Activated gamma-delta T cell treated with Interleukin-2 at 50 U/mL for 16 hours (primary cell): Measurements from ENCODE around the gene EAPP.
"Not testable (repeated sequence)": the region's sequence is repeated elsewhere in the genome, so short reads cannot be mapped to it uniquely, and the experiment has no call there.

Source experiments
- DNase-seq: peaks from one replicate; pipeline ENCODE4 v3.0.0-alpha.2; 2020

The EAPP gene

DNA sequence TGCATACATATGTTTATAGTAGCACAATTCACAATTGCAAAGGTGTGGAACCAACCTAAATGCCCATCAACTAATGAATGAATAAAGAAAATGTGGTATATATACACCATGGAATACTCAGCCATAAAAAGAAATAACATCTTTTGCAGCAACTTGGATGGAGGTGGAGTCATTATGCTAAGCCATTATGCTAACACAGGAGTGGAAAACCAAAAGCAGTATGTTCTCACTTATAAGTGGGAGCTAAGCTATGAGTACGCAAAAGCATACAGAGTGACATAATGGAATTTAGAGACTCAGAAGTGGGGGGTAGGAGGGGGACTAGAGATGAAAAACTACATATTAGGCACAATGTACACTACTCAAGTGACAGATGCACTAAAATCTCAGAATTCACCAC lies 61.2 kb downstream of the EAPP start:
- DNase-seq: no peak

GRCh38 chr14:34476036-34476435 lies 63.5 kb downstream of the EAPP start:
- not testable (repeated sequence) for DNase-seq

GRCh38 chr14:34475163-34475562 lies 64.3 kb downstream of the EAPP start:
- DNase-seq: no peak

DNA sequence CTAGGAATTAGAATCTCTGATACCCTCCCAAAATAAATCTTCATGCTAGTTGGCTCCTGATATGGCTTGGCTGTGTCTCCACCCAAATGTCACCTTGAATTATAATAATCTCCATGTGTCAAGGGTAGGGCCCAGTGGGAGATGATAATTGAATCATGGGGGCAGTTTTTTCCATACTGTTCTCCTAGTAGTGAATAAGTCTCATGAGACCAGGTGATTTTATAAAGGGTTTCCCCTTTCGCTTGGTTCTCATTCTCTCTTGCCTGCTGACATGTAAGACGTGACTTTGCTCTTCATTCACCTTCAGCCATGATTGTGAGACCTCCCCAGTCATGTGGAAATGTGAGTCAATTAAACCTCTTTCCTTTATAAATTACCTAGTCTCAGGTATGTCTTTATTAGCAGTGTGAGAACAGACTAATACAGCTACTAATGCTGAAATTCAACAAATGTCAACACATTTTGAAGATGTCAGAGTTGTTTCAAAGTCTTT lies 65.3 kb downstream of the EAPP start:
- no peak for DNase-seq

DNA sequence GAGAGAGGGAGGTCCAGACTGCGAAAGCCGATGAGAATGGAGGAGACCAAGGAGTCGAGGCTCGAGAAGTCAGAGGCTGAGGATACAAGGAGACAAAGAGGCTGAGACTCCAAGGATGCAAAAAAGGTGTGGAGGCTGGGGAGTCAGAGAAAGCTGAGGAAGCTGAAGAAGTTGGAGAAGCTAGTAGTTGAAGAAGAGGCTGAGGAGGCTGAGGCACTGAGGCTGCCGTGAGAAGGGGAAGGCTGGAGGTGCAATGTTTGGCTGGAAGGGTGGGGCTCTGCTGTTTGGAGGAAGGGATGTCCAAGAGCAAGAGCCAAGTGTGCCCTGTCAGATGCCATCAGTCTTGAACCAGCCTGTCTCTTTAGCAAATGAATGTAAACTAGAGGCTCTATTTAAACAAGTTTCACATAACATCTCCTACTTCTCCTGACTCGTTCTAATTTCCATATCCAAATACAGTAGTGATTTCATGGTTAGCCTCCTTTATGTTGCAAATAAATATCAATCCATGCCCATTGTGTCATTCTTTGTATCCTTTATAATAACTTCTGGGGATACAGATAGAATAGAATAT lies 66.7 kb downstream of the EAPP start:
- no peak for DNase-seq

- DNase-seq: no peak
These were observed 69.2 kb downstream of the EAPP start for GRCh38 chr14:34470319-34470718.

- DNase-seq: no peak
These were observed 72.8 kb downstream of the EAPP start for GRCh38 chr14:34466691-34467090.
